ENCODE data around the gene RAB36. TPM values are rescaled to one million over a fixed set of nuclear protein-coding genes. Genes with fewer than 3 reads are reported as not detected.

The RAB36 gene
- total RNA-seq, 2 donors from 2014 or later: 2.6 to 3.3 TPM

GRCh38 chr22:23210428-23211170, 65.3 kb downstream of the RAB36 start:
- TF ChIP-seq CTCF (conservative IDR thresholded peaks at IDR 0.05): no peak
- H3K4me1 ChIP-seq (ENCODE audit: control insufficient read depth, insufficient read depth, low read length): peaks cover 8% of the 10 kb centered on the region
- H3K36me3 ChIP-seq (ENCODE audit: control insufficient read depth, insufficient read depth, low read length): peaks cover 28% of the 10 kb centered on the region
- H3K9me3 ChIP-seq (ENCODE audit: control insufficient read depth, low read length): no peaks in the 10 kb centered on the region
- H3K27me3 Mint-ChIP-seq (ENCODE audit: insufficient read depth): no peaks in the 10 kb centered on the region
- peaks cover 46% of the 10 kb centered on the region for H3K36me3 Mint-ChIP-seq (ENCODE audit: low read depth)
- H3K4me1 Mint-ChIP-seq: peaks cover 24% of the 10 kb centered on the region
- DNase-seq: no peak
- H3K9ac ChIP-seq (ENCODE audit: extremely low read depth, low read length, poor library complexity, severe bottlenecking): no peak overlapping the region
- no peaks in the 10 kb centered on the region for H3K27me3 ChIP-seq (ENCODE audit: control insufficient read depth, insufficient read depth, low read length, poor library complexity, severe bottlenecking)
- no peak overlapping the region for H3K27ac Mint-ChIP-seq
- WGBS, 2 experiments (ENCODE audit: insufficient coverage in 1 of 2, insufficient read length in 1 of 2): 88 to 94% methylated on average over 5 to 6 of the region's 6 CpGs
- no peaks in the 10 kb centered on the region for H3K9me3 Mint-ChIP-seq
- no peak overlapping the region for H3K4me3 ChIP-seq (ENCODE audit: low read length)
- no peak overlapping the region for H3K27ac ChIP-seq (ENCODE audit: low read depth, low read length)
- H3K4me3 Mint-ChIP-seq: no peak overlapping the region

GRCh38 chr22:23211622-23212021, 66.3 kb downstream of the RAB36 start:
- DNase-seq: no peak
- Histone ChIP-seq H3K9ac (ENCODE audit: extremely low read depth, low read length, poor library complexity, severe bottlenecking) (no peak overlapping the region), H3K4me1 (ENCODE audit: control insufficient read depth, insufficient read depth, low read length) (peaks cover 8% of the 10 kb centered on the region), H3K27me3 (ENCODE audit: control insufficient read depth, insufficient read depth, low read length, poor library complexity, severe bottlenecking) (no peaks in the 10 kb centered on the region), H3K36me3 (ENCODE audit: control insufficient read depth, insufficient read depth, low read length) (peaks cover 32% of the 10 kb centered on the region), H3K9me3 (ENCODE audit: control insufficient read depth, low read length) (no peaks in the 10 kb centered on the region), H3K27ac (ENCODE audit: low read depth, low read length) (peak overlapping the region; percentile 9), H3K4me3 (ENCODE audit: low read length) (no peak overlapping the region)
- peak overlapping the region; percentile 35 for H3K27ac Mint-ChIP-seq
- peaks cover 38% of the 10 kb centered on the region for H3K36me3 Mint-ChIP-seq (ENCODE audit: low read depth)
- TF ChIP-seq CTCF (conservative IDR thresholded peaks at IDR 0.05): no peak
- WGBS, 2 experiments (ENCODE audit: insufficient coverage in 1 of 2, insufficient read length in 1 of 2): 84% methylated on average over 3 of the region's 3 CpGs; no CpG with 5 or more reads in 1 of the 2 experiments
- H3K27me3 Mint-ChIP-seq (ENCODE audit: insufficient read depth): no peaks in the 10 kb centered on the region
- peaks cover 29% of the 10 kb centered on the region for H3K4me1 Mint-ChIP-seq
- no peaks in the 10 kb centered on the region for H3K9me3 Mint-ChIP-seq
- H3K4me3 Mint-ChIP-seq: no peak overlapping the region

GRCh38 chr22:23212061-23213021, 67.1 kb downstream of the RAB36 start:
- Histone ChIP-seq H3K9me3 (ENCODE audit: control insufficient read depth, low read length) (no peaks in the 10 kb centered on the region), H3K27ac (ENCODE audit: low read depth, low read length) (peak overlapping the region; percentile 3), H3K9ac (ENCODE audit: extremely low read depth, low read length, poor library complexity, severe bottlenecking) (no peak overlapping the region), H3K27me3 (ENCODE audit: control insufficient read depth, insufficient read depth, low read length, poor library complexity, severe bottlenecking) (no peaks in the 10 kb centered on the region), H3K4me3 (ENCODE audit: low read length) (no peak overlapping the region), H3K4me1 (ENCODE audit: control insufficient read depth, insufficient read depth, low read length) (peaks cover 12% of the 10 kb centered on the region), H3K36me3 (ENCODE audit: control insufficient read depth, insufficient read depth, low read length) (peaks cover 32% of the 10 kb centered on the region)
- 90 to 98% methylated on average over 5 to 10 of the region's 10 CpGs for WGBS, 2 experiments (ENCODE audit: insufficient coverage in 1 of 2, insufficient read length in 1 of 2)
- Mint-ChIP-seq H3K4me3 (no peak overlapping the region), H3K36me3 (ENCODE audit: low read depth) (peaks cover 32% of the 10 kb centered on the region), H3K27ac (peak overlapping the region; percentile 35), H3K27me3 (ENCODE audit: insufficient read depth) (no peaks in the 10 kb centered on the region), H3K4me1 (peaks cover 34% of the 10 kb centered on the region), H3K9me3 (no peaks in the 10 kb centered on the region)
- no peak for TF ChIP-seq CTCF (conservative IDR thresholded peaks at IDR 0.05)
- DNase-seq: no peak
